Sigmoid colon (tissue), 7 donors: ENCODE data around the gene TAF7. TPM values are rescaled to one million over a fixed set of nuclear protein-coding genes. Genes with fewer than 3 reads are reported as not detected.
"Not testable (repeated sequence)": the region's sequence is repeated elsewhere in the genome, so short reads cannot be mapped to it uniquely, and the experiment has no call there.

Experiments
- DNase-seq: peaks from one replicate; pipeline ENCODE4 v3.0.0-alpha.2; 2019
- H3K27ac ChIP-seq, 4 donors: fragments of 200-600 bp; sonication (generic); one replicate each; pipeline ENCODE4 v1.5.1; 2016 to 2019; ENCODE audit warnings: mild to moderate bottlenecking in 1 of 4
- H3K27me3 ChIP-seq, 3 donors: fragments of 200-600 bp; sonication (generic); one replicate each; pipeline ENCODE4 v1.5.1; 2019; ENCODE audit warnings: mild to moderate bottlenecking in 1 of 3
- H3K36me3 ChIP-seq, 4 donors: fragments of 200-600 bp; sonication (generic); one replicate each; pipeline ENCODE4 v1.5.1; 2016 to 2019
- H3K4me1 ChIP-seq, 4 donors: fragments of 200-600 bp; sonication (generic); one replicate each; pipeline ENCODE4 v1.5.1; 2017 to 2019
- H3K4me3 ChIP-seq, 4 donors: fragments of 200-600 bp; sonication (generic); one replicate each; pipeline ENCODE4 v1.5.1; 2017 to 2019; ENCODE audit warnings: mild to moderate bottlenecking in 2 of 4, moderate library complexity in 1 of 4
- H3K9me3 ChIP-seq, 4 donors: fragments of 200-600 bp in 3 of 4; sonication (generic) in 3 of 4; one replicate each; pipeline versions ENCODE4 v1.5.1 to v1.6.1; 2013 to 2019
- CTCF ChIP-seq, 4 experiments: fragments of 450-650 bp in 3 of 4; fragments of 200-600 bp in 1 of 4; IDR thresholded peaks; one replicate each; pipeline ENCODE4 v1.5.1; 2016 to 2019; ENCODE audit warnings: antibody characterized with exemption in 4 of 4, mild to moderate bottlenecking in 3 of 4, moderate library complexity in 2 of 4
- EP300 ChIP-seq, 4 donors: sonication (generic); formaldehyde crosslinking; IDR thresholded peaks; one replicate each; pipeline ENCODE4 v1.6.1; 2017; ENCODE audit warnings: antibody characterized with exemption in 4 of 4
- POLR2A ChIP-seq, 2 donors: fragments of 450-650 bp; IDR thresholded peaks; one replicate each; pipeline ENCODE4 v1.6.1; 2016; ENCODE audit warnings: antibody characterized with exemption in 2 of 2, mild to moderate bottlenecking in 2 of 2, moderate library complexity in 2 of 2
- POLR2AphosphoS5 ChIP-seq, 4 donors: sonication (generic); formaldehyde crosslinking; IDR thresholded peaks; one replicate each; pipeline ENCODE4 v1.6.1; 2017; ENCODE audit warnings: antibody characterized with exemption in 4 of 4
- WGBS, 2 donors: extraction: QIAGEN DNeasy Blood & Tissue Kit; methylation state at CpG; one replicate each; pipeline ENCODE4 v1.1.7; 2013; 5-methylcytosine and 5-hydroxymethylcytosine counted together
- intact Hi-C: fragments of 100-400 bp; cut with DNase I; formaldehyde crosslinking; loops from one replicate; pipeline ENCODE4 v1.15.1; 2023
- polyA plus RNA-seq, 3 donors: library from polyadenylated mRNA; stranded (reverse); fragments of 200-250 nt; gene quantifications; one replicate each; pipeline ENCODE4 v1.2.3, GENCODE V29; 2013
- total RNA-seq, 4 donors: library from RNA; depleted of rRNA; stranded (reverse); fragments of >200 nt; gene quantifications; one replicate each; pipeline ENCODE4 v1.1.0, GENCODE V29; 2016
- donor health status: healthy with polysubstance abuse.
- donor health status: Bipolar disorder and iron deficiency.
- donor health status: healthy.

Gene TAF7
- total and polyA plus RNA-seq, 7 donors = 44.9 to 68.0 (median 60.1) TPM

GRCh38 chr5:141355641-141356040 is 35.1 kb upstream of the TAF7 start:
- no peak for TF ChIP-seq CTCF (IDR thresholded peaks at IDR 0.05)
- no peak for TF ChIP-seq EP300 (IDR thresholded peaks at IDR 0.05)
- no peak for TF ChIP-seq POLR2A (IDR thresholded peaks at IDR 0.05)
- TF ChIP-seq POLR2AphosphoS5 (IDR thresholded peaks at IDR 0.05) = no peak
- Histone ChIP-seq H3K4me3 (peak overlapping the region in 2 of 4 donors; percentile 31 to 42), H3K9me3 (peaks cover 37 to 84% (median 63%) of the 10 kb centered on the region in 4 donors), H3K36me3 (no peaks in the 10 kb centered on the region), H3K27me3 (peaks cover 0 to 25% (median 0%) of the 10 kb centered on the region in 3 donors), H3K4me1 (no peaks in the 10 kb centered on the region), H3K27ac (no peak overlapping the region)
- no peak for DNase-seq
- intact Hi-C loops = no loop called here
- 54 to 78% methylated on average over 24 of the region's 24 CpGs for WGBS, 2 donors

- TF ChIP-seq CTCF (IDR thresholded peaks at IDR 0.05) = peak in 2 of 4 experiments; percentile 11 to 39
- no peak for TF ChIP-seq EP300 (IDR thresholded peaks at IDR 0.05)
- peak within 1 kb of the TSS in 1 of 4 donors; percentile 30 for H3K27ac ChIP-seq
- 20 to 55% methylated on average over 29 of the region's 29 CpGs for WGBS, 2 donors
- no peaks in the 10 kb centered on the region for H3K36me3 ChIP-seq
- H3K27me3 ChIP-seq = peaks cover 0 to 30% (median 0%) of the 10 kb centered on the region in 3 donors
- no peak for DNase-seq
- intact Hi-C loops = no loop called here
- H3K4me3 ChIP-seq = peak within 1 kb of the TSS; percentile 11 to 42 (median 29)
- H3K9me3 ChIP-seq = peaks cover 30 to 84% (median 60%) of the 10 kb centered on the region in 4 donors
- no peaks in the 10 kb centered on the region for H3K4me1 ChIP-seq
These were observed 34.4 kb upstream of the TAF7 start, which contains the start of gene PCDHGA4 for GRCh38 chr5:141354900-141355469. TSS of gene PCDHGA4 (plus strand) at chr5:141355021. CDS start at chr5:141355108, 87 bp downstream.

- peaks cover 0 to 42% (median 0%) of the 10 kb centered on the region in 3 donors for H3K27me3 ChIP-seq
- no peak overlapping the region for H3K4me3 ChIP-seq
- no peak for DNase-seq
- no peak for TF ChIP-seq CTCF (IDR thresholded peaks at IDR 0.05)
- no peak for TF ChIP-seq POLR2A (IDR thresholded peaks at IDR 0.05)
- no peak for TF ChIP-seq EP300 (IDR thresholded peaks at IDR 0.05)
- no peak for TF ChIP-seq POLR2AphosphoS5 (IDR thresholded peaks at IDR 0.05)
- peaks cover 19 to 72% (median 50%) of the 10 kb centered on the region in 4 donors for H3K9me3 ChIP-seq
- WGBS, 2 donors = 43 to 73% methylated on average over 32 to 36 of the region's 36 CpGs
- H3K4me1 ChIP-seq = no peaks in the 10 kb centered on the region
- H3K27ac ChIP-seq = no peak overlapping the region
- intact Hi-C loops = no loop called here
- no peaks in the 10 kb centered on the region for H3K36me3 ChIP-seq
These were observed 31.0 kb upstream of the TAF7 start for GRCh38 chr5:141351591-141351990.

- peak within 1 kb of the TSS in 3 of 4 donors; percentile 9 to 37 (median 20) for H3K4me3 ChIP-seq
- DNase-seq = no peak
- WGBS, 2 donors = 30 to 39% methylated on average over 29 of the region's 29 CpGs
- TF ChIP-seq EP300 (IDR thresholded peaks at IDR 0.05) (no peak), POLR2AphosphoS5 (IDR thresholded peaks at IDR 0.05) (no peak), POLR2A (IDR thresholded peaks at IDR 0.05) (no peak), CTCF (IDR thresholded peaks at IDR 0.05) (peak in 1 of 4 experiments; percentile 27)
- intact Hi-C loops = no loop called here
- H3K27me3 ChIP-seq = peaks cover 0 to 50% (median 0%) of the 10 kb centered on the region in 3 donors
- no peaks in the 10 kb centered on the region for H3K4me1 ChIP-seq
- peaks cover 15 to 70% (median 44%) of the 10 kb centered on the region in 4 donors for H3K9me3 ChIP-seq
- H3K36me3 ChIP-seq = no peaks in the 10 kb centered on the region
- no peak within 1 kb of the TSS for H3K27ac ChIP-seq
These were observed 29.5 kb upstream of the TAF7 start, which contains the start of gene PCDHGB1 for GRCh38 chr5:141349917-141350619. TSS of gene PCDHGB1 (plus strand) at chr5:141350099. CDS start at chr5:141350261, 162 bp downstream.

- Histone ChIP-seq H3K27me3 (peaks cover 0 to 58% (median 0%) of the 10 kb centered on the region in 3 donors), H3K9me3 (peaks cover 8 to 79% (median 46%) of the 10 kb centered on the region in 4 donors)
- H3K4me3 ChIP-seq, H3K27ac ChIP-seq, intact Hi-C loops, H3K36me3 ChIP-seq, DNase-seq, H3K4me1 ChIP-seq: not testable (repeated sequence)
- 48 to 70% methylated on average over 27 to 28 of the region's 35 CpGs for WGBS, 2 donors
These were observed 25.4 kb upstream of the TAF7 start for GRCh38 chr5:141346017-141346416.
